NCI-H2171 treated with DMSO at 0.1 percent for 48 hours (cell line): ENCODE data around the gene NRG2.

ENCODE experiments used
- DNase-seq: peaks from one replicate; lab custom pipeline; 2025; lab: John Stamatoyannopoulos, UW

Gene NRG2

GRCh38 chr5:139856714-139857113 is 186.4 kb downstream of the NRG2 start:
- DNase-seq = peak; percentile 55

- DNase-seq = no peak
Measured at GRCh38 chr5:139855946-139856540, 187.1 kb downstream of the NRG2 start.

GRCh38 chr5:139855451-139855850 is 187.6 kb downstream of the NRG2 start:
- no peak for DNase-seq

- DNase-seq = no peak
Measured at GRCh38 chr5:139854953-139855352, 188.1 kb downstream of the NRG2 start.

- no peak for DNase-seq
Measured at GRCh38 chr5:139854029-139854605, 189.0 kb downstream of the NRG2 start.

GRCh38 chr5:139852696-139853095 is 190.4 kb downstream of the NRG2 start:
- DNase-seq = no peak

- no peak for DNase-seq
Measured at GRCh38 chr5:139851558-139851957, 191.5 kb downstream of the NRG2 start.

- no peak for DNase-seq
Measured at GRCh38 chr5:139850423-139851016, 192.6 kb downstream of the NRG2 start.

- no peak for DNase-seq
Measured at GRCh38 chr5:139849942-139850341, 193.2 kb downstream of the NRG2 start.

- DNase-seq = no peak
Measured at GRCh38 chr5:139849501-139849900, 193.6 kb downstream of the NRG2 start.

GRCh38 chr5:139848508-139849100 is 194.5 kb downstream of the NRG2 start:
- no peak for DNase-seq

- no peak for DNase-seq
Measured at GRCh38 chr5:139847790-139848507, 195.2 kb downstream of the NRG2 start.

- DNase-seq = no peak
Measured at GRCh38 chr5:139847091-139847490, 196.0 kb downstream of the NRG2 start.

GRCh38 chr5:139845846-139846681 is 197.0 kb downstream of the NRG2 start:
- DNase-seq = peak; percentile 10

GRCh38 chr5:139844472-139845145 is 198.5 kb downstream of the NRG2 start:
- DNase-seq = peak; percentile 10

GRCh38 chr5:139843991-139844390 is 199.1 kb downstream of the NRG2 start:
- DNase-seq = no peak

- DNase-seq = no peak
Measured at GRCh38 chr5:139842321-139842720, 200.8 kb downstream of the NRG2 start.

GRCh38 chr5:139841549-139841948 is 201.6 kb downstream of the NRG2 start:
- DNase-seq = no peak

GRCh38 chr5:139839918-139840317 is 203.2 kb downstream of the NRG2 start:
- DNase-seq = no peak

- no peak for DNase-seq
Measured at GRCh38 chr5:139839232-139839815, 203.8 kb downstream of the NRG2 start.
